MG63 (cell line): ENCODE data around the gene EEFSEC. TPM values are rescaled to one million over a fixed set of nuclear protein-coding genes. Genes with fewer than 3 reads are reported as not detected.
A peak's percentile ranks its signal among the peaks of the same experiment; 100 is the strongest.

Experiments
- DNase-seq: peaks from one replicate; pipeline ENCODE4 v3.0.0-alpha.2; 2020
- H3K27me3 ChIP-seq: fragments of 250-450 bp; sonication (Bioruptor Pico); 2 replicates; pipeline ENCODE4 v1.5.1; 2020; ENCODE audit warnings: mild to moderate bottlenecking, moderate library complexity
- H3K36me3 ChIP-seq: fragments of 250-450 bp; sonication (Bioruptor Pico); 2 replicates; pipeline ENCODE4 v1.5.1; 2020; ENCODE audit warnings: mild to moderate bottlenecking, moderate library complexity
- H3K4me3 ChIP-seq: fragments of 250-450 bp; sonication (Bioruptor Pico); 2 replicates; pipeline ENCODE4 v1.5.1; 2020; ENCODE audit warnings: mild to moderate bottlenecking, moderate library complexity
- H3K9me3 ChIP-seq: fragments of 250-450 bp; sonication (Bioruptor Pico); 2 replicates; pipeline ENCODE4 v1.5.1; 2020; ENCODE audit warnings: mild to moderate bottlenecking, moderate library complexity
- total RNA-seq: library from RNA; depleted of rRNA; stranded (reverse); fragments of >200 nt; shearing (Covaris generic); gene quantifications from 2 replicates; pipeline ENCODE4 v1.2.3, GENCODE V29; 2014; ENCODE audit warnings: low replicate concordance

The EEFSEC gene
- total RNA-seq, 1 experiment from 2014 or later: 6.8 TPM

GRCh38 chr3:128221328-128221727 is 68.0 kb downstream of the EEFSEC start:
- DNase-seq: no peak

GRCh38 chr3:128222796-128223385 is 69.6 kb downstream of the EEFSEC start:
- H3K4me3 ChIP-seq: no peak overlapping the region
- no peak for DNase-seq
- H3K27me3 ChIP-seq: no peaks in the 10 kb centered on the region
- H3K36me3 ChIP-seq: no peaks in the 10 kb centered on the region
- peaks cover 7% of the 10 kb centered on the region for H3K9me3 ChIP-seq

More at GRCh38 chr3:128221328-128221727, 68.0 kb downstream of the EEFSEC start:
- Histone ChIP-seq H3K9me3 (peaks cover 7% of the 10 kb centered on the region), H3K36me3 (no peaks in the 10 kb centered on the region), H3K27me3 (no peaks in the 10 kb centered on the region), H3K4me3 (no peak overlapping the region)

DNA sequence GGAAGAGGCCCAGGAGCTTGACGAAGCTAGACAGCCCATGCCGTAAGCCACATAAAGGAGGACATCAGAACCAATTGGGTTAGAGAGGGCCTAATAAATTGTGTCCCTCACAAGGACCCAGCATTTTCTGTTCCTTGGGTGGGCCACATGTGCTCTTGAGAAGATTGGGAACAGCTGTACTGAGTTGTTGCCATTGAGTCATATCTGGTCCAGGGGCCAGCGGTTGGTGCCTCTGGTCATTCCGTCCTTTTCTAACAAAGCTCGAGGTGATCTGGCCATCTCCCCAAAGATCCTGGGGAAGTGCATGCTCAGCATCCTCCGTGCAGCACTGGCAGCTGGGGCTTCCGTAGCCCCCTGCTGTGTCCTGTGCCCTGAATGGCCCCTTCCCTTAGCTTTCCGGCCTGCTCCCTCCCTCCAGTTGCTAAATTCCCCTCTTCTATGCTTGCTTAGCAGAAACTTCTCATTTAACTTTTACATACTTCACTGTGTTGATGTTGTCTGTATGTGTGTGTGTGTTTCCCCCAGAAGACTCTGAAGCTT is 73.0 kb downstream of the EEFSEC start:
- Histone ChIP-seq H3K4me3 (no peak overlapping the region), H3K27me3 (no peaks in the 10 kb centered on the region), H3K36me3 (no peaks in the 10 kb centered on the region), H3K9me3 (peaks cover 7% of the 10 kb centered on the region)
- no peak for DNase-seq

DNA sequence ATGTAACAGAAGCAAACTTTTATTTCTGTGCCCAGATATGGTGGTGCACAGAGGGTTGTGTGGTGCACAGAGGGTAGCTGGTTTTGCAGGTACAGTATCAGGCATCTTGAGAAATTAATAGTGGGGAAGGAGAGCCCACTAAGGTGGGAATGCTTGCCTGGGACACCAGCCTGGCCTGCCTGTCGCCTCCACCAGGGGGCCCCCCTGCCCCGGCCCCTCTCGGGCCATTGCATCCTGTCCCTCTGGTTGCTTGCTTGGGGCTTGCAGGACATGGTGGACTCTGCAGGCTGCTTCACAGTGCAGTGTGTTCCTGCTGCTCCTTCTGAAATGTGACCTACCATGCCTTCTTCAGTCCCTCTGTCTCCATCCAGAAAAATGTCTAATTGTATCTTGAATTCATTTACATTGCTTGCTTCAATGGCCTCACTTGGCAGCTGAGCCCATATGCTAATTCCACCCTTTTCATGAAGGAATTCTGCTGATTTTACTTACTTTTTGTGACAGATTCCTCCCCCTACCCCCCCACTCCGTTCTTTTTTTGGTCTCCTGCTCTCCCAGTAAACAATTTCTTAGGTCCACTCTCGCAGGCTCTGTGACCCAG is 73.6 kb downstream of the EEFSEC start:
- Histone ChIP-seq H3K36me3 (no peaks in the 10 kb centered on the region), H3K27me3 (no peaks in the 10 kb centered on the region), H3K9me3 (peaks cover 7% of the 10 kb centered on the region), H3K4me3 (no peak overlapping the region)
- peak; percentile 42 for DNase-seq

DNA sequence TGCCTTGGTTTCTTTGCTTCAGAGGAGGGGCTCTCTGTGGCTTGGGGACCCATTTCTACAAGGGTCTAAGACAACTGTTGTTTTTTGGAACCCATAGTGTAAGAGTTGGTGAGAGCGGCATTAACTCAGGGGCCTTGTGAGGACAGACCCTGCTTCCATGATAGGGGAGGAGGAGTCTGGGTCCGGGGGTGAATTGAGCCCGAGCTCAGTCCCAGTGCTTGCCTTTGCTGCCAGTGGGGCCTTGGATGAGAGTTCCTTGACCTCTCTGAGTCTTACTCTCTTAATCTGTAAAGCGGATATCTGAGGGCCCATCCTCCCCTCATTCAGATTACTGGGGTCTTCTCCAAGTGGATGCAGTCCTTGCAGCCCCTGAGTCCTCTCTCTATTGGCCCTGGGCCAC is 74.2 kb downstream of the EEFSEC start:
- Histone ChIP-seq H3K9me3 (peaks cover 7% of the 10 kb centered on the region), H3K4me3 (no peak overlapping the region), H3K36me3 (no peaks in the 10 kb centered on the region), H3K27me3 (no peaks in the 10 kb centered on the region)
- DNase-seq: no peak

DNA sequence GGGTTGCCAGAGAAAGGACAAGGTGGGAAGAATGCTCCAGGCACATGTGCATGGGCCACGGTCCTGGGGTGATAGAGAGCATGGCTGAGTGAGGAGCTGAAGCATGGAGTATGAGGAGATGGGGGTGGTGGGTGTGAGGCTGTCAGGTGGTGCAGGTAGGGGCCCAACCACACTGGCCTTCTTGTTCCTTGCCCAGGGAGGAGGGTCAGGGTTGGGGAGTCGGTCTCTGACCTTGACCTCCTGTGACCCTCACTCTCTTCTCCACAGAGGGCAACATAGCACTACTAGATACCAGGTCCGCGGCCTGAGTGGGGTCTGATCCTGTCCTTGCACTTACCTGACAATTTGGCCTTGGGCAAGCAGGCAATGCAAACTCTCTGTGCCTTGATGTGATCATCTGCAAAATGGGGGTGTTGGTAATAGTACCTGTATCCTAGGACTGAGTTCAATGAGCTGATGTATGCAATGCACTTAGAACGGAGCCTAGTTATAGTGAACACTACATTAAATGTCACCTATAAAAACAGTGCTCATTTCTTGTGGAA is 75.2 kb downstream of the EEFSEC start:
- DNase-seq: no peak
- no peaks in the 10 kb centered on the region for H3K36me3 ChIP-seq
- no peaks in the 10 kb centered on the region for H3K27me3 ChIP-seq
- peaks cover 2% of the 10 kb centered on the region for H3K9me3 ChIP-seq
- H3K4me3 ChIP-seq: no peak overlapping the region

DNA sequence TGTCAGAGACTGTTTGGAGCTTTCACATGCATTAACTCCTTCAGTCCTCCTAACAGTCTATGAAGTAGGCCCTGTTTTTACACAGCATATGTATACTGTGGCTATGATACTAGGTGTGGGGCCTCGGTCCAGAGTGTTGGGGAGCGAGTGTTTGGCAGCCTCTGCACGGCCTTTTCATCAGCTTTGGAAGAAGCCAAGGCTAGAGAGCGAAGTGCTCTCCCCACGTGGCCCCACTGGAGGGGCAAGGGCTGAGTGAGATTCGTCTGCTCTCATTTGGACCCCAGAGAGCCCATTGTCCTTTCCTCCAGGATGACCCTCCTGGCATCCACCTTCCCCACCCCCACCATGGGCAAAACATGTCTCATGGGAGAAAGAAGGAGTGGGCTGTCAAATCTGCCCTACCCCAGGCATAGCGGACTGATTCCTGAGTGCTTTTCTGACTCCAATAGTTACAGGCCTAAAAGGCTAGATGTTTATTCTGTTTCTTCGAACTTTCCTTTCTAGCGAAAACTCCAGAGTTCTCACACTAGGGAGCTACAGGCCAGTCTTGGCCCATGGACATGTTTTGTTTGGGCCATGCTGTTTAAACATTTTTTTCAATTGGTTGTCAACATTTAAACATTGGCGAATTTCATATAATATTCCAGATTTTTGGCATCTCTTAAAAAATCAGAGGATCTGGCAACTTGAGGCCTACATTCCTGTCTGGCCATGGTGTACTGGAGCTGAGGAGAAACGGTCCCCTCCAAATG is 76.0 kb downstream of the EEFSEC start:
- DNase-seq: no peak
- no peak overlapping the region for H3K4me3 ChIP-seq
- H3K27me3 ChIP-seq: no peaks in the 10 kb centered on the region
- no peaks in the 10 kb centered on the region for H3K9me3 ChIP-seq
- no peaks in the 10 kb centered on the region for H3K36me3 ChIP-seq

GRCh38 chr3:128231606-128232005 is 78.3 kb downstream of the EEFSEC start:
- no peak for DNase-seq
- H3K36me3 ChIP-seq: no peaks in the 10 kb centered on the region
- H3K4me3 ChIP-seq: no peak overlapping the region
- H3K9me3 ChIP-seq: no peaks in the 10 kb centered on the region
- no peaks in the 10 kb centered on the region for H3K27me3 ChIP-seq

DNA sequence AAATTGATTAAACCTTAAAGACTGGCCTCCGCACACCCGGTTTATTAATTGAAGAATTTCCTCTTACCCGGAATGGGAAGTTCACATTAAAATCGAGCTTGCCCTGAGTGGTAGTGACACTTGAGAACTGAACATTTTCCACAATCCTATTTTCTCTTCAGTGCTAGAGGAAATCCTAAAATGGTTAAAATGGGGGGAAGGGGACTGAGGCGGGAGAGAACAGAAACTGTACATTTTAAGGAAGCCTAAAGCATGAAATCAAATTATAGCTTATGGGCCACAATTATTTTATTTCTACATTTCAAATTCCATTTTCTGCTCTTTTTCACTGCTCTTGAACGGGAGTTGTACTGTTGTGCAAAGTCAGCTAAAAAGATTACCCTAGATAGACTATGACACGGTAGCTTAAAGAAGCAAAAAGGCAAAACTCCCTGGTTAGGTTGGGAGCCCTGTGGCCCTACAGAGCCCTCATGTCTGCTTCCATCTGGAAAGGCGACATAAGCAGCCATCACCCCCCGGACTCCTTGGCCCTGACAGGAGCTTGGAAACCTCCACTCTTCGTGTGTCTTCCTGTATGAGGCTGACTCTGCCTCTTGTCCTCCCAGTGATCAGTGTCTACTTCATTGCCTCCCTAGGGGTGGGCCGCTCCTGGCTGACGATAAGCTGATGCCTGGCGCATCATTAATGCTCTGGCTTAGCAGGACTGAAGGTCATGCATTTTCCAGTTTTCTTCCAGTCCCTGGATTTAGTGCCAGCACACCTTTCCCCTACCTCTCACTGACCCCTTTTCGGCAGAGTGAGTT is 79.3 kb downstream of the EEFSEC start:
- DNase-seq: no peak

GRCh38 chr3:128235207-128235926 is 82.1 kb downstream of the EEFSEC start:
- no peak for DNase-seq
- Histone ChIP-seq H3K9me3 (no peaks in the 10 kb centered on the region), H3K27me3 (no peaks in the 10 kb centered on the region), H3K36me3 (no peaks in the 10 kb centered on the region), H3K4me3 (no peak overlapping the region)

More for the DNA sequence above, 79.3 kb downstream of the EEFSEC start:
- H3K27me3 ChIP-seq: no peaks in the 10 kb centered on the region
- no peaks in the 10 kb centered on the region for H3K9me3 ChIP-seq
- no peak overlapping the region for H3K4me3 ChIP-seq
- no peaks in the 10 kb centered on the region for H3K36me3 ChIP-seq

DNA sequence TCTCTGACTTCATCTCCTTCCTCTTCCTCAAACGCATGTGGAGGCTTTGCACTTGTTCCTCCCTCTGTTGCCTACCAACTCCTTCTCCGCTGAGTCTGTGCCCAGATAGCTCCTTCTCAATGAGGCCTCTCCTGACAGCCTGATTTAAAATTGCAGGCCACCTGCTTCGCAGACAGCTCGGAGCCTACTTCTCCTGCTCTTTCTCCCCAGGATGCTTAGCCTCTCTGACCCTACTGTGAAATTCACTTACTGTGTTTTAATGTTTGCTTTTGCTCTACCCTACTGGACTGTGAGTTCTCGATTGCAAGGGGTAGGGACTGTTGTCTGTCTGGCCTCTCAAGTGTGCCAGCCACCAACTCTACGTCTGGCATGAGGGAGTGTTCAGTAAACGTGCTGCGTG is 83.4 kb downstream of the EEFSEC start:
- H3K9me3 ChIP-seq: no peaks in the 10 kb centered on the region
- no peak for DNase-seq
- H3K36me3 ChIP-seq: no peaks in the 10 kb centered on the region
- H3K27me3 ChIP-seq: no peaks in the 10 kb centered on the region
- H3K4me3 ChIP-seq: no peak overlapping the region

DNA sequence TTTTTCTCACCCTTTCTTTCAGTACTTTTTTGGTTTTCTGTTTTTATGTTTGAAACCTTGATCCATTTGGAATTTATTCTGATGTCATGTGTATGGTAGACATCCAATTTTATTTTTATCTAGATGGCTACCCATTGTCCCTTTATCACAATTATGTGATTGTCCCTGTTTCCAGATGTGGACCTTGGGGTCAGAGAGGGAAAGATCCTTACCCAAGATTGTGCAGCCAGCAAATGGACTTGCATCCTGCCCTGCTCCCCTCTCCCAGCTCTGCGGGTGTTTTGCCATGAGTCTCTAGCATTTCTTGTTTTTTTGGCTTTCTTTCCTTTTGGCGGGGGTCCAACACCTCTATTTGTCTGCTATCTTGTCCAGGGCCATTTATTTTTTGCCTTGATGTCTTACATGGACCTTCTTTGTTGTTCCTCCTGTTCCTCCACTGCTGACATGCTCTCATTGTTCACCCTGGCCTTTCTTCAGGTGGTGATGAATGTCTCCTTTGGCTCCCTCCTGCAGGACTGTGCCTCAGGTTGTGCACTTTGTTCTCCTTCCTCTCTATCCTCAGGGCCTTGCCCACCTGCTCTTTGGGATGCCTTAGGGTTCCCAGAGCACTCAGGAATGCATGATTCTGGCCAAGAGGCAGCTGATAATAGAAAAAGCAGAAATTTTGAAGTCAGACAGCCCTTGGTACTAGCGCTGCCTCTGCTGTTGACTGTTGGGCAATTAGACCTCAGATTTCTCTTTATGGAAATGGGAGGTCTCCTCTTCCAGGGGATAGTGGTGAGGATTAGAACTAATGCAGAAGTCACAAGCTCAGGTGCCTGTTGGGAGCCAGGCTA is 84.3 kb downstream of the EEFSEC start:
- H3K9me3 ChIP-seq: no peaks in the 10 kb centered on the region
- no peak for DNase-seq
- no peaks in the 10 kb centered on the region for H3K27me3 ChIP-seq
- H3K36me3 ChIP-seq: no peaks in the 10 kb centered on the region
- H3K4me3 ChIP-seq: no peak overlapping the region

DNA sequence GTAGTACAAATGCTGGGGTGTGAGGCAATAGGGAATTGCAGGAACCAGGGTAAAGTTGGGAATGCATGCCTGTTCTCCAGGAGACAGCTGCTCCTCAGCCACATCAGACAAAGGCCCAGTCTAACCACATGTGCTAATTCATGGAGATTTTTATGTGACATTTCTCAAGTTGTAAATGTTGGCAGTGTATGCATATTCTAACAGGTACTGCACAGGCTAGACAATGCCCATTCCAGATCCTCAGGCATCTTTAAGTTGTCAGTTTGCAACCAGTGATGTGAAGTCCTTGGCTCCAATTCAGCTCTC is 84.9 kb downstream of the EEFSEC start:
- Histone ChIP-seq H3K27me3 (no peaks in the 10 kb centered on the region), H3K9me3 (no peaks in the 10 kb centered on the region), H3K4me3 (no peak overlapping the region), H3K36me3 (no peaks in the 10 kb centered on the region)
- DNase-seq: no peak

- no peaks in the 10 kb centered on the region for H3K36me3 ChIP-seq
- H3K27me3 ChIP-seq: no peaks in the 10 kb centered on the region
- no peak for DNase-seq
- no peak overlapping the region for H3K4me3 ChIP-seq
- no peaks in the 10 kb centered on the region for H3K9me3 ChIP-seq
Observed at GRCh38 chr3:128239304-128239703, 86.0 kb downstream of the EEFSEC start.

DNA sequence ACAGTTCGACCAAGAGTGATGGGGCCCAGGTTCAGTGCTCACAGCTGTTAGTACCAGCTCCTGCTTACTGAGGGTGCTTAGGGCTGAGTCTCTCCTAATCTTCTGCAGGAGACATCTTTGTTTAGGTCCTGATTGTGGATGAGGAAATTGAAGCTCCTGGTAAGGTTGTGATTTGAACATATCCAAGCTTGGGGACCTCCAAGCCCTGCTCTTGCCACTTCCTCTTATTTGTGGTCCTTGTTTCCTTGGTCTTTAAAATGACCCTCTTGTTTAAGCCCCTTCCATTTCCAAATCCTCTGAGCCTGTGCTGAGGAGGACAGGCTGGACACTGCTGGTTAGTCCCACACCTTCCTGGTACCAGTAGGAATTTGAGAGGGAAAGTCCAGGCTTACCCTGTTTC is 87.0 kb downstream of the EEFSEC start:
- Histone ChIP-seq H3K27me3 (no peaks in the 10 kb centered on the region), H3K4me3 (no peak overlapping the region), H3K9me3 (no peaks in the 10 kb centered on the region), H3K36me3 (no peaks in the 10 kb centered on the region)
- no peak for DNase-seq
